Measurements from ENCODE around the gene C11orf91.

C11orf91 gene

DNA sequence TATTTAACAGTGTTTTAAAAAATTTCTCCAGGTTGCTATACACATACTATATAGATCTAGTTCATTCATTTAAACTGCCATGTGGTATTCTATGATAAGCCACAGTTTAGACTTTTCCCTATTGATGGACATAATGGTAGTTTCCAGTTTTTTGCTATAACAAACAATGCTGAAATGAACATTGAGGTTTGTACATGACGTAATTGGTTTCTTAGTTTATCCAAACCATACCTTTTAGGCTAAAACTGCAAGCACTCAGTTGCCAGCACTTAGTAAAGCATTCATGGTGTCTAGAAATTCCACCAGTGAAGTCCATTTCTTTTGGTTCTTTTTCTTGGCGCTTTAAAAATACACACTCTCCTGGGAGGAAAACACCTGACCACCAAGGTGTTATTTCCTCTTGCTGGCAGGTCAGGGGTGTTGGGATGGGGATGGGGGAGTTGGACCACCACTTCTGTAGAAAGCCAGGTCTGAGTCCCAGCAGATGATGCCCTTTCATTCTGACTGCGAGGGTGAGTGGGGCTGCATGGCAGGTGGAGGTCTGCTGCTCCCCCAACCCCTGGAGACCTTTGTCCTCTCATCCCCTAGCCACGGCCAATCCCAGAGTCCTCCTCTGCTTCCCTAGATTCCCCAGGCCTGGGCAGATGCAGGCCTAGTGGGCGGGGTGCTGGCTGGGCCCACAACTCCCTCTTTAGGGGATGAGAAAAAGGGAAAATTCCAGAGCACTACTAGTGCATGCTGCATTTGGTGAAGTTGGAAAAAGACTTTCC is 41.1 kb downstream of the C11orf91 start:
- Histone ChIP-seq H3K27me3 (ENCODE audit: insufficient read depth, poor library complexity, severe bottlenecking) (no peaks in the 10 kb centered on the region), H3K36me3 (ENCODE audit: low read depth) (no peaks in the 10 kb centered on the region), H3K9me3 (ENCODE audit: severe bottlenecking) (no peaks in the 10 kb centered on the region), H3K4me3 (ENCODE audit: severe bottlenecking) (no peak overlapping the region), H3K27ac (ENCODE audit: poor library complexity, severe bottlenecking) (no peak overlapping the region), H3K4me1 (ENCODE audit: insufficient read depth, poor library complexity, severe bottlenecking) (peaks cover 7% of the 10 kb centered on the region)
- DNase-seq (ENCODE audit: low spot score) (no peak), ATAC-seq (ENCODE audit: low read depth) (no peak)
- TF ChIP-seq, protein P1, sequence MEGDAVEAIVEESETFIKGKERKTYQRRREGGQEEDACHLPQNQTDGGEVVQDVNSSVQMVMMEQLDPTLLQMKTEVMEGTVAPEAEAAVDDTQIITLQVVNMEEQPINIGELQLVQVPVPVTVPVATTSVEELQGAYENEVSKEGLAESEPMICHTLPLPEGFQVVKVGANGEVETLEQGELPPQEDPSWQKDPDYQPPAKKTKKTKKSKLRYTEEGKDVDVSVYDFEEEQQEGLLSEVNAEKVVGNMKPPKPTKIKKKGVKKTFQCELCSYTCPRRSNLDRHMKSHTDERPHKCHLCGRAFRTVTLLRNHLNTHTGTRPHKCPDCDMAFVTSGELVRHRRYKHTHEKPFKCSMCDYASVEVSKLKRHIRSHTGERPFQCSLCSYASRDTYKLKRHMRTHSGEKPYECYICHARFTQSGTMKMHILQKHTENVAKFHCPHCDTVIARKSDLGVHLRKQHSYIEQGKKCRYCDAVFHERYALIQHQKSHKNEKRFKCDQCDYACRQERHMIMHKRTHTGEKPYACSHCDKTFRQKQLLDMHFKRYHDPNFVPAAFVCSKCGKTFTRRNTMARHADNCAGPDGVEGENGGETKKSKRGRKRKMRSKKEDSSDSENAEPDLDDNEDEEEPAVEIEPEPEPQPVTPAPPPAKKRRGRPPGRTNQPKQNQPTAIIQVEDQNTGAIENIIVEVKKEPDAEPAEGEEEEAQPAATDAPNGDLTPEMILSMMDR (IDR thresholded peaks at IDR 0.05; ENCODE audit: poor library complexity, severe bottlenecking): no peak

GRCh38 chr11:33658195-33658900 is 42.3 kb downstream of the C11orf91 start:
- H3K4me1 ChIP-seq (ENCODE audit: insufficient read depth, poor library complexity, severe bottlenecking): peaks cover 7% of the 10 kb centered on the region
- H3K9me3 ChIP-seq (ENCODE audit: severe bottlenecking): no peaks in the 10 kb centered on the region
- H3K27me3 ChIP-seq (ENCODE audit: insufficient read depth, poor library complexity, severe bottlenecking): no peaks in the 10 kb centered on the region
- H3K4me3 ChIP-seq (ENCODE audit: severe bottlenecking): no peak overlapping the region
- ATAC-seq (ENCODE audit: low read depth) (no peak), DNase-seq (ENCODE audit: low spot score) (no peak)
- H3K27ac ChIP-seq (ENCODE audit: poor library complexity, severe bottlenecking): no peak overlapping the region
- H3K36me3 ChIP-seq (ENCODE audit: low read depth): no peaks in the 10 kb centered on the region
- TF ChIP-seq, protein P1 (IDR thresholded peaks at IDR 0.05; ENCODE audit: poor library complexity, severe bottlenecking): no peak

- Histone ChIP-seq H3K9me3 (ENCODE audit: severe bottlenecking) (no peaks in the 10 kb centered on the region), H3K27ac (ENCODE audit: poor library complexity, severe bottlenecking) (no peak overlapping the region), H3K4me3 (ENCODE audit: severe bottlenecking) (no peak overlapping the region), H3K4me1 (ENCODE audit: insufficient read depth, poor library complexity, severe bottlenecking) (peaks cover 7% of the 10 kb centered on the region), H3K27me3 (ENCODE audit: insufficient read depth, poor library complexity, severe bottlenecking) (no peaks in the 10 kb centered on the region), H3K36me3 (ENCODE audit: low read depth) (no peaks in the 10 kb centered on the region)
- no peak for ATAC-seq (ENCODE audit: low read depth)
- no peak for DNase-seq (ENCODE audit: low spot score)
- TF ChIP-seq, protein P1 (IDR thresholded peaks at IDR 0.05; ENCODE audit: poor library complexity, severe bottlenecking): no peak
These were observed 42.9 kb downstream of the C11orf91 start for GRCh38 chr11:33657757-33658156.

- Histone ChIP-seq H3K36me3 (ENCODE audit: low read depth) (no peaks in the 10 kb centered on the region), H3K4me1 (ENCODE audit: insufficient read depth, poor library complexity, severe bottlenecking) (peaks cover 7% of the 10 kb centered on the region), H3K9me3 (ENCODE audit: severe bottlenecking) (no peaks in the 10 kb centered on the region), H3K27me3 (ENCODE audit: insufficient read depth, poor library complexity, severe bottlenecking) (no peaks in the 10 kb centered on the region), H3K27ac (ENCODE audit: poor library complexity, severe bottlenecking) (no peak overlapping the region), H3K4me3 (ENCODE audit: severe bottlenecking) (no peak overlapping the region)
- ATAC-seq (ENCODE audit: low read depth): no peak
- TF ChIP-seq, protein P1 (IDR thresholded peaks at IDR 0.05; ENCODE audit: poor library complexity, severe bottlenecking): no peak
- DNase-seq (ENCODE audit: low spot score): no peak
These were observed 43.9 kb downstream of the C11orf91 start for GRCh38 chr11:33656768-33657167.

All from RWPE2 (cell line).